Rectal smooth muscle tissue (tissue), 1 donor: ENCODE data around the gene NPEPL1.

Source experiments
- H3K27ac ChIP-seq: one replicate; pipeline ENCODE4 v1.7.0; 2013; ENCODE audit warnings: low read depth, low read length, inconsistent platforms
- H3K27me3 ChIP-seq: one replicate; pipeline ENCODE4 v1.7.0; 2013; ENCODE audit warnings: low read length; ENCODE audit not compliant: control insufficient read depth, insufficient read depth
- H3K36me3 ChIP-seq: one replicate; pipeline ENCODE4 v1.7.0; 2013; ENCODE audit warnings: low read length; ENCODE audit not compliant: control insufficient read depth, insufficient read depth
- H3K4me1 ChIP-seq: one replicate; pipeline ENCODE4 v1.7.0; 2013; ENCODE audit warnings: low read length; ENCODE audit not compliant: control insufficient read depth, insufficient read depth
- H3K4me3 ChIP-seq: one replicate; pipeline ENCODE4 v1.7.0; 2013; ENCODE audit warnings: low read length
- H3K9ac ChIP-seq: one replicate; pipeline ENCODE4 v1.7.0; 2013; ENCODE audit warnings: low read length

NPEPL1 gene

DNA sequence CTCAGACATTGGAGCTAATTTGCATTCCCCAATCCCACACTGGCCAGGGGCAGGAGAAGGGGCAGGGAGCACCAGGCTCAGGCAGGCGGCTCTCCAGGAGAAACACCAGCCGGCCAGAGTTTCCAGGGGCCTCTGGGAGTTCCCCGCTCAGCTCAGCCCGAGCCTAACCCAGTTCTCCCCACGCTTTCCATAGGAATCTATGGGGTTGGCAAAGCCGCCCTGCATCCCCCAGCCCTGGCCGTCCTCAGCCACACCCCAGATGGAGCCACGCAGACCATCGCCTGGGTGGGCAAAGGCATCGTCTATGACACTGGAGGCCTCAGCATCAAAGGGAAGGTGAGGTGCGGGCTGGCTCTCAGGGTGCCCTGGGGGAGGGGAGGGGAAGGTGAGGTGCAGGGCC, 8.2 kb downstream of the NPEPL1 start:
- no peak overlapping the region for H3K27ac ChIP-seq
- H3K4me3 ChIP-seq = no peak overlapping the region
- H3K9ac ChIP-seq = no peak overlapping the region
- H3K27me3 ChIP-seq = no peaks in the 10 kb centered on the region
- H3K4me1 ChIP-seq = no peaks in the 10 kb centered on the region
- peaks cover 14% of the 10 kb centered on the region for H3K36me3 ChIP-seq

DNA sequence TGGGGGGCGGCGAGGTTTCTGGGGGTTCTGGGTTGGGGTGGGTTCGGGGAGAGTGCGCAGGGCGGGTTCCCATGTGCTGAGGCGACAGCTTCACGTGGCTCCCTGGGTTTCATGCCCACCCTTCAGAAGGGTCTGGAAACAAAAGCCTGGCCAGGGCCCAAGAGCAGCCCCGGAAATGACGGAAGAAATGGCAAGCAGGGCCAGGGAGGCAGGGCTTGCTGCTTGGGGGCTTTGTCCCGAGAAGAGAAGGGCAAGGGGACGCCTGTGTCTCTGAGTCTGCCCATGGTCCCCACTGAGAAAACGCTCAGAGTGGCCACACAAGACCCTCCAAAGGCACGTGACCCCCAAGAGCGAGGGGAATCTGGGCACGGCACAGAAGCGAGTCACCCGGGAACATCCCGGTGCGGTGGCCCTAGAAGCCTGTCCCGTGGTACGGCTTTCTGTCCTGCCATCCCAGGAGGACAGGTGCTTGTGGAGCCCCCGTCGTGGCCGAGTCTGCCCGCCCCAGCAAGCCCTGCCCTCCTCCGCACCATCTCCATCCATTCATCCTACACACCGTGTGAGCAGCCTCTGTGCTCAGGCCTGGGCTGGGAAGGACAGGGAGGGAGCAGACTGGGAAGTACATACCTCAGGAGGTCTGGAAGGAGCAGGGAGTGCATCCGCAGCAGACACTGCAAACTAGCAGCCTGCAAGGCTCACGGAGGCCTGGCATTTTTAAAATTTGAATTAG, 9.0 kb downstream of the NPEPL1 start:
- Histone ChIP-seq H3K27ac (no peak overlapping the region), H3K27me3 (no peaks in the 10 kb centered on the region), H3K9ac (no peak overlapping the region), H3K4me1 (peaks cover 2% of the 10 kb centered on the region), H3K4me3 (no peak overlapping the region), H3K36me3 (peaks cover 14% of the 10 kb centered on the region)

DNA sequence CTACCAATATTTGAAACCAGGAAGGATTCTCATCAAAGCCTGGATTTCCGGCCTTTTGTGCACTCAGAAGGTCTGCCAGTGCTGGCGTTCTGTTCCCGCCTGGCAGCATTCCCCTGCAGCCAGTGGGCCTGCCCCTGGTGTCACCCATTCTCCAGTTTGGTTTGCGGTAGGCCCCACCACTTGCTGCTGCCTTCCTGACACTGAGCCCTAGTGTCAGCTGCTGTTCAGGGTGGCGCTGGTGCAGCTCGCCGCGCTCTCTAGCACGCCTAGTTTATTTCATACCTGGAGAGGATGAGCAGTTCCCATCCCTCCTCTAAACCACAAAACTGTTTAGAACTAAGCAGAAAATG, 9.5 kb downstream of the NPEPL1 start:
- Histone ChIP-seq H3K4me3 (no peak overlapping the region), H3K9ac (no peak overlapping the region), H3K27ac (no peak overlapping the region), H3K27me3 (no peaks in the 10 kb centered on the region), H3K4me1 (peaks cover 2% of the 10 kb centered on the region), H3K36me3 (peaks cover 14% of the 10 kb centered on the region)

DNA sequence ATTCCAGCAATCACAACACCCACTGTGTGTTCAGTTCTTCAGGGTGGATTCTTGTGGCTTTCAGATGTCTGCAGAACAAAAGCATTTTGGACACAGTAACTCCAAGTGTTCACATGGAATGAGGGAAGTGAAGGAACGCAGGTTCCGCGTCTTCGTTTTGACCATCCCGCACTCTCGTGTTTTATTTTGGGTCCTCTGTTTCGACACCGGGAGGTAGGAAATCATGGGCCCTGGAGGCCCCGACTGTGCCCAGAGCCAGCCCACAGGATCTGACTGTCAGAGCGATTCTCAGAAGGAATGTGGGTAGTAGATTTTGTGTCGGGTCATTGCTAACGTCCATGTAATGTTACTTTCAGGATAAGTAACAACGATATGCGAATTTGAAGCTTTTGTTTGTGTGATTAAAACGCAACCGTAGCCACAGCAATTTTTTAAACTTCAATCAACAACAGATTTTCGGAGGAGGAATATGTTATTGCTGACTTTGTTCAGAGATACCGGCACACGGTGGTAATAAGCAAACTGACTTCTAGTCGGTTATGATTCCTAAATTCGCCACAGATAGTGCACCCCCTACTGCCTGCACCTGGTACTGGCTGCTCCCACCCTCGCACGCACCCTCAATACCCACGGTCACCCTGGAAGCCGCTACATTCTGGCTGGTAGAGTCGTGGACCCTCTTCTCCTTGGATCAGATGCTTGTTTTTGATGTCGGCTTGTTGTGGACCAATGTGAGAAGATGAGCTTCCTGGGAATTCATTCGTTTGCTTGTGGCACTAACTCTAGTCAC, 10.5 kb downstream of the NPEPL1 start:
- H3K4me1 ChIP-seq = peaks cover 2% of the 10 kb centered on the region
- H3K27ac ChIP-seq = no peak overlapping the region

DNA sequence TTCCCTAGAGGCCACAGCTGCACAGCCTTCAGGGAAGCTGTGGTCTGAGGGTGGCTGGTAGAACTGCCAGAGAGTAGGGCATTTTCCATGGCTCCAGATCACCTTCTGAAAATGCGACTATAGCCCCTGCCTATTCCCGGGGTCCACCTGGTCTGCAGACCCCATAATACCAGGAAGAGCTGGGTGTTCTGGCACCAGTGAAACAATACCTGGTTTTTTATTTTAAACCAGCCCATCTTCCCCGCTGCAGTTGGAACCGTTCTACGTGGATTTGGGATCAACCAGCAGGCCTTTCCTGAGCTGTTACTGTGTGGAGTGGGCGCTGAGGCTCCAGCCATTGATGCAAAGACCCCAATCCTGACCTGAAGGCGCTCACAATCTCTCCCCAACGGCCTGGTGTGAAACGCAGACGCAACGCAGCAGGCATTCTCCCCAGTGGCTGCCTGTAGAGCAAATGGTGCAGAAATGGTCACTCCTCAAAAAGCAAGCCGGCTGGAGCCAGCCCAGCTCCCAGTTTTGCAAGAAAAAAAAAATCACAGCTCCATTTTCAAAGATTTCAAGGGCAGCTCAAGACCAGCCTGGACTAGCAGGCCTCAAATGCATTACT, 11.3 kb downstream of the NPEPL1 start:
- H3K27me3 ChIP-seq = no peaks in the 10 kb centered on the region
- H3K9ac ChIP-seq = no peak overlapping the region
- H3K4me3 ChIP-seq = no peak overlapping the region
- H3K27ac ChIP-seq = no peak overlapping the region
- peaks cover 10% of the 10 kb centered on the region for H3K36me3 ChIP-seq
- H3K4me1 ChIP-seq = peaks cover 2% of the 10 kb centered on the region

More for the DNA sequence above, 10.5 kb downstream of the NPEPL1 start:
- Histone ChIP-seq H3K36me3 (peaks cover 10% of the 10 kb centered on the region), H3K27me3 (no peaks in the 10 kb centered on the region), H3K9ac (no peak overlapping the region), H3K4me3 (no peak overlapping the region)

DNA sequence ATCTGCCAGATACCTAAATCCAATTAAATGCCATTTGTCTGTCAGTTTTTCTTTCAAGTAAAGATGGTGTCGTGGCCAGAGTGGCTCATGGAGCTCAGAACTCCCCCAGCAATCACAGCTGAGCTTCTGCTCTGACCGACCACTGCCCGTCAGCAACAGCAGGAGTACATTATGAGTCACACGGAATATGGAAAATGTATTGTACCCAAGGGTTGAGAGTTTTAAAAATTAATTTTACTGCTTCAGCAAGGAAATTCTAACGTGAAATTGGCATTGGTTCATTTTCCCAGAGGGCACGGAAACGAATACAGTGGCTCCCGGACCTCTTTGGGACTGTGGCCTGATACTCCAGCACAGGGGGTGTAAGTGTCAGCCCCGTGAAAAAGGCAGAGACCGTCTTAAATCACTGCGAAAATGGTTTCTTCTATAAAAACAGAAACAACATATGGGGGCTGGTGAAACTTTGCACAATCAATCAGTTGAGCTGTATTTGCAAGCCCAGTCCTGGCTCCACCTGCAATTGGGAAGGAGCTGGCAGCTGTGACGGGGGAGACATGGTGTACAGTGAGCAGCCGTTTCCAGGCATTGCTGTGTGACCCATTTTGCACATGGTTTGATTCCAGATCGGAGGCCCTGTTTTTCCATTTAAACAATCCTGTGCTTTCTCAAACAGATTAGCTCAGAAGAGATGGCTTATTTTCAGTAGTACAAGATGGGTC, 12.8 kb downstream of the NPEPL1 start:
- Histone ChIP-seq H3K27me3 (no peaks in the 10 kb centered on the region), H3K9ac (no peak overlapping the region), H3K27ac (no peak overlapping the region), H3K4me3 (no peak overlapping the region), H3K36me3 (peaks cover 10% of the 10 kb centered on the region), H3K4me1 (peaks cover 2% of the 10 kb centered on the region)

DNA sequence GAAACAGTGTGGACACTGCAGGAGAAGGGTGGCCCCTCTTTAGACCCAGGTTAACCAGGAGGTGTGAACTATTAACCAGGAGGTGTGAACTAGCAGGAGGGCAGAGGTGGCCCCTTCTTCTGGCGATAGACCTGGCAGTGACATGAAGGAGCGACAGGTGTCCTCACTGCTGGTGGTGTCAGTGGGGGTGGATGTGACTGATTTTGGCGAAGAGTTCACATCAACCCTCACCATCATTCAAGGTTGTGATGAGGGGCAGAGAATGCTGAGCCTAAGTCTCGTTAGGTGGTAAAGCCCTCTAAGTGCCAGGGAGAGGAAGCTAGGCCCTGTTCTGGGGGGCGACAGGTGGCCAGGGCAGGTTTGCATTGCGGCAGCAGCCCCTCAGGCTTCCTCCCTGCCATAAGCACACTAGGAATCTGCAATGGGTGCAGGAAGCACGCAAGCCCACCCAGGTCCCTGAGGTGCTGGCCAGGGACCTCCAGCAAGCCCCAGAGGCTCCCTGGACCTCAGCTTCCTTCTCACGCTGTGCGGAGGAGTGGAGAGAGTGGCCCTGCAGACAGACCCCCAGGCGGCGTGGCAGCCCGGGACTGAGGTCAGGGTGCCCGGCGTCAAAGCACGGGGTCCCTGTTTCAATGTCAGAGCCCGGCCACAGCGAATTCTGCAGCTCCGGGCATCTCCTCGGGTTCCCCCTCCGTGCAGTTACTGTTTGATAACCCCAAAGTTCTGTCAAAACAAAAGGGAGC, 13.7 kb downstream of the NPEPL1 start:
- H3K9ac ChIP-seq = no peak overlapping the region
- H3K4me3 ChIP-seq = no peak overlapping the region
- no peaks in the 10 kb centered on the region for H3K27me3 ChIP-seq
- H3K36me3 ChIP-seq = peaks cover 10% of the 10 kb centered on the region
- peak overlapping the region; percentile 14 for H3K27ac ChIP-seq
- peaks cover 2% of the 10 kb centered on the region for H3K4me1 ChIP-seq

DNA sequence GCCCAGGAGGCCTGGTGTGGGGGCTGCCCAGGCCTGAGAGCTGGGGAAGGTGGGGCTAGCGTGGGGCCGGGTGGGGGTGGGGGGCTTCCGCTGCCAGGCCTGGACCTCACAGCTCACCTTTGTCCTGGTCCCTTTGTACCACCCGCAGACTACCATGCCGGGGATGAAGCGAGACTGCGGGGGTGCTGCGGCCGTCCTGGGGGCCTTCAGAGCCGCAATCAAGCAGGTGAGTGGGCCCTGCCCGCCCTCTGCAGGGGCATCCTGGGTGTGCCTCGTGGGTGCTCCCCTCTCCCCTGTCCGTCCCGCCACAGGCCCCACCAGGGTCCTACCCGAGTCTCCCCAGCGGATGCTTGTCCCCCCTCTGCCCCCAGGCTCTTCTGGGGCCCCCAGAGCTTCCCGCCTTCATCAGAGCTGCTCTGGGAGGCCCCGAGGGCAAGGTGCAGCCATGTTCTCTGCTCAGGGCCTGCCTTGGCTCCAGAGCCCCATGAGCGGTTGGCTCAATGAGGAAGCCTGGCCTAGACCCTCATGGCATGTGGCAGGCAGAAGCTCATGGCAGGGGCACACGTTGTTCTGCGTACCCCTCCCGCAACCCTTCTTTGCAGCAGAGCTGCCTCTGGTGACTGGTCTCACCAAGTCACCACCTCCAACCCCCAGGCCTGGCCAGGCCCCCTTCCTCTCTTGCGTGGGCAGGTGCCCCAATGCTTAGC, 14.5 kb downstream of the NPEPL1 start:
- H3K36me3 ChIP-seq = peaks cover 10% of the 10 kb centered on the region
- H3K27ac ChIP-seq = no peak overlapping the region
- H3K27me3 ChIP-seq = no peaks in the 10 kb centered on the region
- no peak overlapping the region for H3K9ac ChIP-seq
- peaks cover 2% of the 10 kb centered on the region for H3K4me1 ChIP-seq
- H3K4me3 ChIP-seq = no peak overlapping the region

DNA sequence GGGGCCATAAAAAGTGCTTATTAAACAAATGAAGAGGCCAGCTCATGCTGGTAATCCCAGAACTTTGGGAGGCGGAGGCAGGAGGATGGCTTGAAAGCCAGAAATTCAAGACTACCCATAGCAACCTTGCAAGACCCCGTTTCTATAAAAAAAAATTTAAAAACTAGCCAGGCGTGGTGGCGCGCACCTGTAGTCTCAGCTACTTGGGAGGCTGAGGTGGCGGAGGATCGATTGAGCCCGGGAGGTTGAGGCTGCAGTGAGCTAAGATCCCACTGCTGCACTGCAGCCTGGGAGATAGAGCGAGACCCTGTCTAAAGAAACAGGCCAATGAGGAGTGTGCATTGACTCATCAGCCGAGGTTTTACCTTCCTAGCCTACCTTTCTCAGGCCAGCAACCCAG, 15.2 kb downstream of the NPEPL1 start:
- H3K9ac ChIP-seq = no peak overlapping the region
- H3K36me3 ChIP-seq = peaks cover 10% of the 10 kb centered on the region
- H3K4me1 ChIP-seq = peaks cover 2% of the 10 kb centered on the region
- no peak overlapping the region for H3K27ac ChIP-seq
- no peaks in the 10 kb centered on the region for H3K27me3 ChIP-seq
- H3K4me3 ChIP-seq = no peak overlapping the region

DNA sequence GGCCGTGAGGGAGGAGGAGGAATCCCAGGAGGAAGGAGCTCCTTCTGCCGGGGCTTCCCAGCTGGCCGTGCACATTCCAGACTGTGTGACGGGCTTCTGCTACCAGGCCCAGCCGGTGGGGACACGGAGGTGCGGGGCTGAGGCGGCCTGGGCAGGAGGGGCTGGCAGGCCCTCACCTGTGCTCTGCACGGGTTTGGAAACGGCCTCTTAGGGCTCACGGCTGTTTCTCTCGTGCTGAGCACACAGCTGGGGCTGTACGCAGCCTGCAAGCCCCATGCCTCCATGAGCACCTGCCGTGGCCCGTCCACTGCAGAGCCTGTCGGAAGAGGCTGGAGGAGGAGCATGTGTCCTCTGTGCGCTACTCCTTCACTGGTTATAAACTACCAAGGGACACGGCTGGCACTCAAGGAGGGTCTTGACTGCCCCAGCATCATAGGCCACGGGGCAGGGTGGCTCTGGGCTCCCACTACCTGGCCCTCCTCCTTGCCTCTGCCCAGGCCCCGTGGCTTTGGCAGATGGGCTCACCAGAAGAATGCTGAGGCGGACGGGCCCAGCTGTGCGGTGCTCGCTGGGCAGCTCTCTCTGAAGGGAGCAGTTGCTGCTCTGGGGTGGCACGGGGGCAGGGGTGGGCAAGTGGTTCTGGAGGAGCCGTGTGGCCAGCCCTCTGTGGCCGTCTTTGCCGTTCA, 15.8 kb downstream of the NPEPL1 start:
- peaks cover 6% of the 10 kb centered on the region for H3K36me3 ChIP-seq
- H3K4me3 ChIP-seq = no peak overlapping the region
- no peaks in the 10 kb centered on the region for H3K27me3 ChIP-seq
- H3K4me1 ChIP-seq = peaks cover 2% of the 10 kb centered on the region
- no peak overlapping the region for H3K9ac ChIP-seq
- H3K27ac ChIP-seq = no peak overlapping the region
